ENCODE measurements around the gene ZNF236.

DNA sequence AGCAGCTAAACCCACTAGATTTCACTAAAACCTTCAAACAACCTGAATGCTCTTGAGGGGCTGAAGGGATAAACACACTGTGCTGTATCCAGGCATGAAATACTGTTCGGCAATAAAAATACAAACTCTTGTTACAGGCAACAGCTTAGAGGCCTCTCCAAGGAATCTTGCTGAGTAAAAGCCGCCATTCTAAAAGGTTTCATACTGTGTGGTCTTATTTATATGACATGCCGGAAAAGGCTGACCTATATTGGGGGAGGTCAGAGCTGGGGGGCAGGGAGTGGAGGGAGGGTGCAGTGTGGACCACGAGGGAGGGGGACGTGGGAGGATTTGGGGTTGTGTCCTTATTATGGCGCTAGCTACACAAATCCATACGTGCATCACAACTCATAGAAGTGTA lies 174.1 kb downstream of the ZNF236 start:
- TF ChIP-seq EP300 (IDR thresholded peaks at IDR 0.05): no peak
- no peak for TF ChIP-seq POLR2A (IDR thresholded peaks at IDR 0.05)

All from sigmoid colon (tissue), 4 donors.